GM18499 (cell line): ENCODE measurements around the gene CDH23.

Experiments used
- ATAC-seq: cut with Tn5 transposase; IDR thresholded peaks from one replicate; pipeline ENCODE4 v1.9.1; 2021; ENCODE audit warnings: moderate number of reproducible peaks; ENCODE audit not compliant: insufficient read depth, unreplicated experiment

CDH23 gene

DNA sequence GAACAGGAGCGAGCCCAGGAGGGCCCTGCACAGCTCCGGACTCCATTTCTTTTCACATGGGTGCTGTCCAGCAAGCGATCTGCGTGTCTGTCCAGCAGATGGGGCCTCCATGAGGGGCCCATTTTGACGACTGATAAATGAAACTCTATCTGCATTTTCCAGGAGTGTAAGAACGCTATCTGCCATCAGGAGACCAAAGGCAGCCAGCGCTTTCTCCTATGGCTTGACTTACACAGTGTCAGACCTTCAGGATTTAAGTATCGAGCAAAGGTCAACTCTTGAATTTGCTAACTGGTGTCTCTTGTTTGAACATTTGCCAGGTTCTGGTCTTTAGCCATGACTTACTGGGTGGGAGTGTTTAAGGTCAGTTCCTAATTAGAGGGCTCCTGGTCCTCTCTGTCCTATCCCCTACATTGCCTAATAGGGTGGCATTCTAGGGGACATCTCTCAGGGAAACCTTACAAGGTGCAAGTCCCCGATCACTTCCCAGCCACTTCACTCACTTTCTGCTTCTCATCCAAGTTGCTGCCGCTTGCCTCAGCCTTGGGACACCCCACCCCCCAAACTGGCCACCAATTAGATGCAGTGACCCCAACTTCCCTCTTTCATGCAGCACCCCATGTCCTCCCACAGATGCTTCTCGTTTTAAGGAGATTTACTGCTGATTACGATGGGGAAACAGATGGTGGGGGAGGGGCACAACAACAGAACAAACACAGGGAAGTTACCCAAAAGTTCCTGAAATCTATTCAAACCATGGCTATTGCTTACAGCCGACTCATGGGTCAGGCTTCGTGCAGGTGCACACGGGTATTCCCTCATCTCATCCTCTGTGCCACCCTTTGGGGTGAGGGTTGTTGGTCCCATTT lies 356.6 kb downstream of the CDH23 start:
- ATAC-seq = no peak

DNA sequence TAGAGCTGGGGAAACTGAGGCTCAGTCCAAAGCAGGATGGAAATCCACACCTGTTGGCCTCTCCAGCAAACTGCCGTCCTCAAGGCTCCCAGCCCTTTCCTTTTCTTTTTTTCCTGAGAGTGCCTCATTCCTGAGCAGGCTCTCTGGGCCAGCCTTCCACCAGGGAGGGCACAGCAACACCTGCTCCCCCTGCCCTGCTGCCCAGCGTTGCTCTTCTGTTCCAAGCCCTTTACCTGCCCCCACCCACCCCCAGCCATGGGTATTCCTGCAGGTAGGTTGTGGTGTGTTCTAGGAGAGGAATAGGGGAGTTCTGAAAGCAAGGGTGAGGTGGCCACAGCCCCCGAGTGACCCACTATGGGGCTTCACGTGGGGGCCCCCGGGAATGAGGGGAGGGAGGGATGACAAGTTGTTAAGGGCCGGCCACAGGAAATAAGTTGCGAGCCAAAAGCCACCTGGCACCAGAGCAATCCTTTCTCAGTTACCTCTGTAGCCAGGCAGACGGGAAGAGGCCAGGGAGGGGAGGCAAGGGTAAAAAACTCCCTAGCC lies 357.3 kb downstream of the CDH23 start:
- ATAC-seq = no peak

GRCh38 chr10:71754562-71754961 lies 357.8 kb downstream of the CDH23 start:
- ATAC-seq = no peak

GRCh38 chr10:71755179-71755879 lies 358.6 kb downstream of the CDH23 start:
- no peak for ATAC-seq

DNA sequence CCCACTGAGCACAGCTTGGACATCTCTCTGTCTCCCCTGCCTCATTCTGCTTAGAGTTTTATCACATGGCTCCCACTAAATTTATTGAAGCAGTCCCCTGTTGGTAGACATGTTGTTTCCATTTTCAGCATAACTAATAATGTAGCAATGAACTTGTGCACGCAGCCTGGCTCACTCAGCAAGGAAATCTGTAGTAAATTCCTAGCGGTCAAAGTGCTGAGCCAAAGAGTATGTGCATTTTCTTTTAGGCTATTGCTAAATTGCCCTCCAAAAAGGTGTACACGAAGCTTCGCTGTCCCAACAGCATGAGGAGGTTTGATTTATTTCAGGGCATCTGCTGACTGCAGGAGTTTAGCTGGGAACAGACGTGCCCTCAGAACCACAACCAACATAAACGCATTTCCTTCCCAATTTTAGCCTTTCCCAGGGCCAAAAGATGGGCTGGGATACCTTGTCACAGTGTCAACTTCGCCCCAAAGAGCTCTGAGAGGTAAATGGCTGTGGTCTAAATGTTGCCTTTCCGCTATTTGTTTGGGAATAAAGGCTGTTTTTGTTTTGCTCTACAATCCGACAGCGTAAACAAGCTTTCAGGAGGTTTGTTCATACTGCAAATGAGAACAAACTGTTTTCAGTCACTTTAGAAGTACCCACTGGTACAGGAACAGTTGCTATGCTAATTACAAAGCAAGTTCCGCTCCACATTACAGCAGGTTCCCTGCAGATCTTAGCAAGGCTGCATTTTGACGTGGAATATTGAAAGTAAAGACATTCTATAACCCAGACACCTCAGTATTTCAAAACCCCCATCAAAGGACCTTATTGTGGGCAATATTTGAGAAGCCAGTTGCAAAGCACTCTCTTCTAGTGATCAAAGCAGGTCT lies 359.8 kb downstream of the CDH23 start:
- no peak for ATAC-seq

DNA sequence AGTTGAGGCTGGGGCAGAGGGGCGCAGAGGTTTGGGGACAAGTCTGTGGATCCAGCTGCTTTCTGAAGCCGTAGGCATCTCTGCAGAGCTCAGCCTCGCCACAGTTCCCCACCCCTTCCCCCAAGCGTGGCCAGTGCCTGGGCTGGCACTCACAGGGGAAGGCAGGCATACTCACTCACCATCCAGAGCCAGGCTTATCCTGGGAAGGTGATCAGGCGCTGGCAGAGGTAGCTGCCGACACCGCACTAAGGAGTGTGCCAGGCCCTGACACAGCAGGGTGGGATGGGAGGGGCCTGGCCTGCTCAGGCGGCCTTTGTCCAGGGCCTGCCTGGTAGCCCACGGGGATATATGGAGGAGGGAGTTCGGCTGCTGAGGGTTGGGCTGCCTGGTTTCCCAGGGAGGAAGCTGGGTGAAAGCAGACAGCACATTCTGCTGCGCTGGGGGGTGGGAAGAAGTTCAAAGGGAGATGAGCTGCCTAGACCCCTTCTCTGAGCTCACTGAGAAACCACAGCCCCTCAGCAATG lies 360.7 kb downstream of the CDH23 start:
- no peak for ATAC-seq

GRCh38 chr10:71761105-71761511 lies 364.4 kb downstream of the CDH23 start:
- no peak for ATAC-seq

DNA sequence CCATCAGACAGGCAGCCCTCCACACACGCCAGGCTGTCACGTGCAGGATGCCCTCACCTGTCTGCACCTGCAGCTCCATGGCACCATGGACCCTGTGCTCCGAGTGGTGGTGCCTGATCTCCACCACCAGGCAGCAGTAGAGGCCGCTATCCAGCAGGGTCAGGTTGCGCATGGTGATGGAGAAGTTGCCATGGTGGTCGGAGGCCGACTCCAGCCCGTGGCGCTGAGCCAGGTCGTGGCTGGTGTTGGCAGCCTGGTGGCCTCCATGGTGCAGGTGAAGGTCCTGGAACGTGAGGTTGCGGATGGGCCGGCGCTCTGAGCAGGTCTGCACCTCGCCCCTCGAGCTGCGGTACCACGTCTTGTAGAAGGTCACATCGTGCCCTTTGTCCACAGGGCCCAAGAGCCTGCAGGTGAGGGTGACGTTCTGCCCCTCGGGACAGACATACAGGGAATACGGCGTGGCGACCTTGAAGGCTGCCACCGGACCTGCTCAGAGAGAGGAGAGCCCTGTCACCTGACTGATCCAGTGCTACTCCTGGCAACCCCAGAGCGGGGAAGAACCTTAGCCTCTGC lies 364.9 kb downstream of the CDH23 start:
- no peak for ATAC-seq

- no peak for ATAC-seq
Observed at GRCh38 chr10:71762324-71762723, 365.6 kb downstream of the CDH23 start.

- ATAC-seq = no peak
Observed at GRCh38 chr10:71763352-71764127, 366.8 kb downstream of the CDH23 start.

- no peak for ATAC-seq
Observed at GRCh38 chr10:71765176-71765904, 368.6 kb downstream of the CDH23 start.

GRCh38 chr10:71765906-71766716 lies 369.4 kb downstream of the CDH23 start:
- ATAC-seq = no peak

DNA sequence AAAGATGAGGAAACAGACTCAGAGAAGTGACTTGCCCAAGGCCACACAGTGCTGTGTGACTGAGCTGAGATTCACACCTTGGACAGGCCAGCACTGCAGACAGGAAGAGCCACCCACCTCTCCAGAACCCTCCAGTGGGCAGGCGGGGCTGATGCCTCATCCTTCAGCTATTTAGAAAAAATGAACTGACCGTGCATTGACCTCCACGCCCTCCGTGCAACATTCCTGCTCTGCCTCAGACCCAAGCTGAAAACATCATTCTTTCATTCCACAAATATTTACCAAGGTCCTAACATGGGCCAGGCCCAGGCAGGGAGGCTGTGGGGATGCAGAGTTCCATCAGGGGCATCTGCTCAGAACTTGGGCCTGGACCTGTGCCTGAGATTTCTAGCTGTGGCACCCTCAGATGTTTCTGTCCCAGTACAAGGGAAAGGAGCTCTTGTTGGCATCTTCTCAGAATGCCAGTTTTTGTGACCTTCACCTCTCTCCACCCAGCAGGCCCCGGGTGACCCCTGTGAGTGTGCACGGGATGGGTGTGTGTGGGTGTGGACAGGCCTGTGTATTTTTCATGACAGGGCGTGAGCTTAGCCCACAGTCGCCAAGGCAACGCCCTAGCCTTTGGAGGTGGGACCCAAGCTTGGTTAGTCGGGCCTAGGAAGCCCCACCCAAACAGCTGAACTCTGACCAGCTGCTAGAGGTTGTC lies 370.1 kb downstream of the CDH23 start:
- no peak for ATAC-seq

DNA sequence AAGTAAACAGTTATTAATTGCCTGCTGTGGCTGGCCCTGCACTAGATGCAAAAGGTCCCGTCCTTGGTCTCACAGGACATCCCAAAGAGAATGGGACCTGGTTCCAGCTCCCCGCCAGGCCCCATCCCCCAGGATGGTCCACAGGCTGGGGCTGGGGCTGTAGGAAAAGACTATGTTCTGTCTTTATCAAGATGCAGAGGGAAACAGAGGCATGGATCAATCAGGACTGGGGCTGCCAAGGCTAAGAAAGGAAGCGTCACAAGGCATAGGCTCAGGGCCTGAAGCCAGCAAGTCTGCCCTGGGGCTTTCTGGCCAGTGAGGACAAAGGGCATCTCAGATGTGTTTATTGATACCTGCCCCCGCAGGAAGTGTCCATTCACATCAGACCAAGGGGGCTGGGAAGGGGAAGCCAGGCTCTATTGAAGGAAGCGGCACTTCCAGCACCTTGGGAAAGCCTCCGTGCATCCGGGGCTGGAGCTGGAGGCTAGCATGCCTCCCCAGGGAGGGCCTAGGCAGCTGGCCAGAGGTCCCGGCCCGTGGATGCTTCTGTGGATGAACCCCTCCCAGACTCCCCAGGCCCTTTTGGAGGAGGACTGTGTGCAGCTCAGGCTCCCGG lies 370.8 kb downstream of the CDH23 start:
- no peak for ATAC-seq

- ATAC-seq = peak; percentile 22
Observed at GRCh38 chr10:71769279-71769823, 372.6 kb downstream of the CDH23 start.

GRCh38 chr10:71770255-71770654 lies 373.5 kb downstream of the CDH23 start:
- no peak for ATAC-seq
